Activated T-helper 2 cell treated with anti-CD3 and anti-CD28 coated beads, Interferon-gamma antibody, Interleukin-2, Interleukin-4, amounts not matched to agents 10 μg/mL and 5 μg/mL and 100 μg/mL, durations not matched to agents 14 hours and 24 hours and 36 hours (primary cell): Measurements from ENCODE around the gene EYS. TPM values are rescaled to one million over a fixed set of nuclear protein-coding genes. Genes with fewer than 3 reads are reported as not detected.
"Not testable (repeated sequence)": the region's sequence is repeated elsewhere in the genome, so short reads cannot be mapped to it uniquely, and the experiment has no call there.

ENCODE experiments used
- DNase-seq: peaks from one replicate; pipeline ENCODE4 v3.0.0; 2021; ENCODE audit warnings: low spot score
- H3K27ac Mint-ChIP-seq: one replicate; pipeline ENCODE4 v1.8.0; 2021; ENCODE audit warnings: mixed read lengths
- H3K27me3 Mint-ChIP-seq: one replicate; pipeline ENCODE4 v1.8.0; 2021; ENCODE audit warnings: low read depth, mixed read lengths
- H3K36me3 Mint-ChIP-seq: one replicate; pipeline ENCODE4 v1.8.0; 2021; ENCODE audit warnings: low read depth, mixed read lengths
- H3K4me1 Mint-ChIP-seq: one replicate; pipeline ENCODE4 v1.8.0; 2021; ENCODE audit warnings: low read depth, mixed read lengths
- H3K4me3 Mint-ChIP-seq: one replicate; pipeline ENCODE4 v1.8.0; 2021; ENCODE audit warnings: low read depth, mild to moderate bottlenecking, moderate library complexity, mixed read lengths
- H3K9me3 Mint-ChIP-seq: one replicate; pipeline ENCODE4 v1.8.0; 2021; ENCODE audit warnings: mixed read lengths
- intact Hi-C: fragments of 100-400 bp; cut with micrococcal nuclease; formaldehyde crosslinking; loops from one replicate; pipeline ENCODE4 v1.15.1; 2023
- total RNA-seq: library from RNA; stranded (reverse); gene quantifications from 2 replicates; pipeline ENCODE4 v1.2.3, GENCODE V29; 2022

Gene EYS
- total RNA-seq, 1 donor from 2014 or later, result not detected

- Mint-ChIP-seq H3K9me3 (no peaks in the 10 kb centered on the region), H3K27me3 (no peaks in the 10 kb centered on the region), H3K4me3 (no peak overlapping the region), H3K4me1 (no peaks in the 10 kb centered on the region), H3K36me3 (no peaks in the 10 kb centered on the region), H3K27ac (no peak overlapping the region)
- intact Hi-C loops, result no loop called here
- DNase-seq, result no peak
Observed at GRCh38 chr6:63862486-63863198, 1844.4 kb downstream of the EYS start.

DNA sequence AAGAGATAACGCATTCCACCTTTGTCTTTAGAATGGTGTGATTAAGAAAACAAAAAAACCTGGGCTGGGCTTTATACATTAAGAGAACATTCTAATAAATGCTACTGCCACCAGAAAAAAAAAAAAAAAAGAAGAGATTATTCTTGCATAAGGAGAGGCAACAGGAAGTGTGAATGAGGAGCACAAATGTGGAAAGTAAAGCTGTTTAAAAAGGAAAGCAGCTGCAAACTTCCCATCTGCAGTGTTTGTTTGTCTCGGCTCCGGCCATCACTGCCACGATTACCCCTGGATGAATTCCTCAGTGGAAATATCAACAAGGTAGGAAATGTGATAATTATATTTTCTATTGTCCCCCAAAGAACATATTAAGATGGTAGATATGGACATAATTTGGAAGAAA lies 1847.5 kb downstream of the EYS start:
- Mint-ChIP-seq H3K27ac (no peak overlapping the region), H3K4me1 (no peaks in the 10 kb centered on the region), H3K9me3 (no peaks in the 10 kb centered on the region), H3K27me3 (no peaks in the 10 kb centered on the region), H3K36me3 (no peaks in the 10 kb centered on the region), H3K4me3 (no peak overlapping the region)
- intact Hi-C loops, result no loop called here
- DNase-seq, result no peak

DNA sequence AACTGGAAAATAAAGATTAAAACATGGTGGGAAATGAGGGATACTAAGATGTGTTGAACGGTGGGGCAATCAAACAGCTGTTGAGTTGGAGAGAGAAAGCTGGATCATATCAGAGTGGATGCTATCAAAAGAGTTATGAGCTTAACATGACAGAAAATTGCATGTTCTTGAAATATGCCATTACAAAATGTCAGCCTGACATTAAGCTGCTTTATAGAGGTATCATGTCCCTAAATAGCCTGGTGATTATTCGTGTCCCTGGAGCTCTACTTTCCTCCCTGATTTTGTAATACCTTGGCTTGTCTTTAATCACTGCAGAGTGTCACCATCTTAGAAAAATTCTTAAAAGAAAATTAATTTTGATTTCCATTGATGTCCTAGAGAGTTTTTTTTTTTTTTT lies 1848.3 kb downstream of the EYS start:
- Mint-ChIP-seq H3K4me3 (no peak overlapping the region), H3K4me1 (no peaks in the 10 kb centered on the region), H3K36me3 (no peaks in the 10 kb centered on the region), H3K27ac (no peak overlapping the region), H3K27me3 (no peaks in the 10 kb centered on the region), H3K9me3 (no peaks in the 10 kb centered on the region)
- no peak for DNase-seq
- intact Hi-C loops, result no loop called here

DNA sequence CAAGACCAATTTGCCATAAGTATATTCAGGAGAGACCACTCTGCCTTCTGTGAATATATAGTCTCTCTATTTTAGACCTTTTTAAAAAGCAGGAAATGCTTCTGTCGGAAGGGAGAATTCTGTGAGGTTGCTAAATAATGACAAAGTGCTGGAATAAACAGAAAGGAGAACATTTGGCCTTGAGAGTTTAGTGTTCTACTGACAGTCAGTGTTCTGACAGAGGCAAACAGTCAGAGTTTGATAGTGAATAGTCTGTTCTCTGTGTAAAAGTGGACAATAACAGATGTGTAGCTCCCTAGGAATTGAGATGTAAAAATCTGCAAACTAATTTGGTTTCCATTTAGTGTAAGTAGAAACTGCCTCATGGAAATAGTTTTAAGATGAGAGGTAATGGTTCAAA lies 1850.8 kb downstream of the EYS start:
- intact Hi-C loops, result no loop called here
- DNase-seq, result no peak
- Mint-ChIP-seq H3K27me3 (no peaks in the 10 kb centered on the region), H3K9me3 (peaks cover 4% of the 10 kb centered on the region), H3K4me3 (no peak overlapping the region), H3K4me1 (no peaks in the 10 kb centered on the region), H3K27ac (no peak overlapping the region), H3K36me3 (no peaks in the 10 kb centered on the region)

DNA sequence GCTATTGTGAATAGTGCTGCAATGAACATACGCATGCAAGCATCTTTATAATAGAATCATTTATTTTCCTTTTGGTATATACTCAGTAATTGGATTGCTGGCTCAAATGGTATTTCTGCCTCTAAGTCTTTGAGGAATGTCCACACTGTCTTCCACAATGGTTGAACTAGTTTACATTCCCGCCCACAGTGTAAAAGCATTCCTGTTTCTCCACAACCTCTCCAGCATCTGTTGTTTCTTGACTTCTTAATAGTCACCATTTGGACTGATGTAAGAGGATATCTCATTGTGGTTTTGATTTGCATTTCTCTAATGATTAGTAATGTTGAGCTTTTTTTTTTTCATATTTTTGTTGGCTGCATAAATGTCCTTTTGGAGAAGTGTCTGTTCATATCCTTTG lies 1862.7 kb downstream of the EYS start:
- Mint-ChIP-seq H3K27me3 (no peaks in the 10 kb centered on the region), H3K36me3 (no peaks in the 10 kb centered on the region), H3K4me3 (no peak overlapping the region), H3K4me1 (no peaks in the 10 kb centered on the region), H3K9me3 (no peaks in the 10 kb centered on the region), H3K27ac (no peak overlapping the region)
- no peak for DNase-seq
- intact Hi-C loops, result no loop called here

GRCh38 chr6:63839485-63839884 lies 1867.5 kb downstream of the EYS start:
- DNase-seq, result no peak
- Mint-ChIP-seq H3K36me3 (no peaks in the 10 kb centered on the region), H3K27ac (no peak overlapping the region), H3K27me3 (no peaks in the 10 kb centered on the region), H3K9me3 (no peaks in the 10 kb centered on the region), H3K4me3 (no peak overlapping the region), H3K4me1 (no peaks in the 10 kb centered on the region)
- intact Hi-C loops, result no loop called here

GRCh38 chr6:63828678-63829077 lies 1878.3 kb downstream of the EYS start:
- H3K4me3 Mint-ChIP-seq, H3K27ac Mint-ChIP-seq, H3K36me3 Mint-ChIP-seq, intact Hi-C loops, H3K4me1 Mint-ChIP-seq, H3K9me3 Mint-ChIP-seq, H3K27me3 Mint-ChIP-seq, DNase-seq: not testable (repeated sequence)

- Mint-ChIP-seq H3K36me3 (no peaks in the 10 kb centered on the region), H3K9me3 (peaks cover 5% of the 10 kb centered on the region), H3K27me3 (no peaks in the 10 kb centered on the region), H3K27ac (no peak overlapping the region), H3K4me1 (no peaks in the 10 kb centered on the region), H3K4me3 (no peak overlapping the region)
- intact Hi-C loops, result no loop called here
- no peak for DNase-seq
Observed at GRCh38 chr6:63824722-63825121, 1882.3 kb downstream of the EYS start.

GRCh38 chr6:63821442-63821841 lies 1885.6 kb downstream of the EYS start:
- DNase-seq, result no peak
- no peaks in the 10 kb centered on the region for H3K4me1 Mint-ChIP-seq
- H3K27me3 Mint-ChIP-seq, result no peaks in the 10 kb centered on the region
- no peak overlapping the region for H3K27ac Mint-ChIP-seq
- intact Hi-C loops, result no loop called here
- H3K9me3 Mint-ChIP-seq, result no peaks in the 10 kb centered on the region
- H3K4me3 Mint-ChIP-seq, result no peak overlapping the region
- H3K36me3 Mint-ChIP-seq, result no peaks in the 10 kb centered on the region

DNA sequence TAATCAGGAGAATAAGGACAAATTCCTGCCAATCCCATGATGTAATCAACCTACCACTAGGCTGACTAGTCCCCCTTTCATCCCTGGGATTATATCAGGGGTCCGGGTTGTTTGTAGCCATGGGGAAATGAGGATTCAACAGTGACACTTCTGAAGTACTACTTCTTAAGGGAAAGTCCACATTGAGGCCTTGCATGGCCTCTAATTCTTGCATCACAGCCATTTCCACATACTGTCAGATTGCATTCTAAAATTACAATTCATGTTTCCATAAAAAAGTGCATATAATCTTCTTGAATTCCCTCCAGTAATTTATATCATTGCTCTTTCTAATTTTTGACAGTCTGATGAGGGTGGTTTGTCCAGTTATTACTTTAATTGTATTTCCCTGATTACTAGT lies 1887.2 kb downstream of the EYS start:
- Mint-ChIP-seq H3K36me3 (no peaks in the 10 kb centered on the region), H3K4me1 (no peaks in the 10 kb centered on the region), H3K27me3 (no peaks in the 10 kb centered on the region), H3K9me3 (no peaks in the 10 kb centered on the region), H3K4me3 (no peak overlapping the region), H3K27ac (no peak overlapping the region)
- intact Hi-C loops, result no loop called here
- DNase-seq, result no peak

GRCh38 chr6:63817492-63818050 lies 1889.5 kb downstream of the EYS start:
- DNase-seq, result no peak
- Mint-ChIP-seq H3K4me3 (no peak overlapping the region), H3K9me3 (no peaks in the 10 kb centered on the region), H3K27ac (no peak overlapping the region), H3K4me1 (no peaks in the 10 kb centered on the region), H3K36me3 (no peaks in the 10 kb centered on the region), H3K27me3 (no peaks in the 10 kb centered on the region)
- intact Hi-C loops, result no loop called here

GRCh38 chr6:63816982-63817436 lies 1890.0 kb downstream of the EYS start:
- H3K36me3 Mint-ChIP-seq, result no peaks in the 10 kb centered on the region
- intact Hi-C loops, result no loop called here
- no peak overlapping the region for H3K27ac Mint-ChIP-seq
- H3K27me3 Mint-ChIP-seq, result no peaks in the 10 kb centered on the region
- H3K4me1 Mint-ChIP-seq, result no peaks in the 10 kb centered on the region
- H3K4me3 Mint-ChIP-seq, result no peak overlapping the region
- no peak for DNase-seq
- H3K9me3 Mint-ChIP-seq, result no peaks in the 10 kb centered on the region

- intact Hi-C loops, result no loop called here
- no peaks in the 10 kb centered on the region for H3K27me3 Mint-ChIP-seq
- no peaks in the 10 kb centered on the region for H3K9me3 Mint-ChIP-seq
- no peak overlapping the region for H3K4me3 Mint-ChIP-seq
- DNase-seq, result no peak
- no peaks in the 10 kb centered on the region for H3K4me1 Mint-ChIP-seq
- no peak overlapping the region for H3K27ac Mint-ChIP-seq
- no peaks in the 10 kb centered on the region for H3K36me3 Mint-ChIP-seq
Observed at GRCh38 chr6:63816401-63816981, 1890.5 kb downstream of the EYS start.
